NCI-H1092 treated with DMSO at 0.1 percent for 48 hours (cell line): ENCODE results near the gene TRMT44.
"Not testable (repeated sequence)": the region's sequence is repeated elsewhere in the genome, so short reads cannot be mapped to it uniquely, and the experiment has no call there.

Source experiments
- DNase-seq: peaks from one replicate; lab custom pipeline; 2025; lab: John Stamatoyannopoulos, UW

The TRMT44 gene

GRCh38 chr4:8440492-8441311 lies at the start of gene TRMT44, which contains the start of gene ACOX3:
TSS of gene TRMT44 (plus strand) at chr4:8440777. CDS start at chr4:8440823, 46 bp downstream.
TSS of gene ACOX3 (minus strand) at chr4:8440723. CDS start at chr4:8416521, 24,202 bp downstream.
- DNase-seq = peak; percentile 85

- no peak for DNase-seq
Observed at GRCh38 chr4:8391071-8391470, 49.5 kb upstream of the TRMT44 start.

- no peak for DNase-seq
Observed at GRCh38 chr4:8391972-8392371, 48.6 kb upstream of the TRMT44 start.

- DNase-seq = no peak
Observed at GRCh38 chr4:8392591-8393190, 47.9 kb upstream of the TRMT44 start.

GRCh38 chr4:8393593-8394038 lies 47.0 kb upstream of the TRMT44 start:
- peak; percentile 54 for DNase-seq

GRCh38 chr4:8394061-8394519 lies 46.5 kb upstream of the TRMT44 start:
- DNase-seq = peak; percentile 82

GRCh38 chr4:8394806-8395205 lies 45.8 kb upstream of the TRMT44 start:
- no peak for DNase-seq

GRCh38 chr4:8395504-8396296 lies 44.9 kb upstream of the TRMT44 start:
- no peak for DNase-seq

- no peak for DNase-seq
Observed at GRCh38 chr4:8396762-8397406, 43.7 kb upstream of the TRMT44 start.

GRCh38 chr4:8398347-8398746 lies 42.2 kb upstream of the TRMT44 start:
- DNase-seq = no peak

- no peak for DNase-seq
Observed at GRCh38 chr4:8399298-8399697, 41.3 kb upstream of the TRMT44 start.

GRCh38 chr4:8400632-8401325 lies 39.8 kb upstream of the TRMT44 start:
- DNase-seq = no peak

GRCh38 chr4:8401665-8402064 lies 38.9 kb upstream of the TRMT44 start:
- DNase-seq = no peak

GRCh38 chr4:8402181-8402597 lies 38.4 kb upstream of the TRMT44 start:
- DNase-seq = no peak

GRCh38 chr4:8402640-8403039 lies 37.9 kb upstream of the TRMT44 start:
- no peak for DNase-seq

GRCh38 chr4:8403173-8403753 lies 37.3 kb upstream of the TRMT44 start:
- peak; percentile 45 for DNase-seq

- DNase-seq = no peak
Observed at GRCh38 chr4:8403976-8404375, 36.6 kb upstream of the TRMT44 start.

- no peak for DNase-seq
Observed at GRCh38 chr4:8404791-8405515, 35.6 kb upstream of the TRMT44 start.

GRCh38 chr4:8405516-8405875 lies 35.1 kb upstream of the TRMT44 start:
- no peak for DNase-seq

- DNase-seq = not testable (repeated sequence)
Observed at GRCh38 chr4:8406887-8407286, 33.7 kb upstream of the TRMT44 start.
